Stomach (tissue), 9 donors: Measurements from ENCODE around the gene IQCB1. TPM values are rescaled to one million over a fixed set of nuclear protein-coding genes. Genes with fewer than 3 reads are reported as not detected.
"Not testable (repeated sequence)": the region's sequence is repeated elsewhere in the genome, so short reads cannot be mapped to it uniquely, and the experiment has no call there.

ENCODE experiments used
- DNase-seq, 2 donors: peaks; one replicate each; pipeline versions ENCODE4 v3.0.0 to v3.0.0-alpha.2; 2013 to 2019
- H3K27ac ChIP-seq, 5 donors: fragments of 200-600 bp in 4 of 5; sonication (generic) in 4 of 5; one replicate each; pipeline ENCODE4 v1.5.1; 2013 to 2019; ENCODE audit warnings: mild to moderate bottlenecking in 1 of 5, moderate library complexity in 1 of 5
- H3K27me3 ChIP-seq, 3 donors: fragments of 200-600 bp; sonication (generic); one replicate each; pipeline ENCODE4 v1.5.1; 2017 to 2019; ENCODE audit warnings: mixed run types in 1 of 3
- H3K36me3 ChIP-seq, 4 donors: fragments of 200-600 bp; sonication (generic); 1 replicate in 3 of 4; 2 replicates in 1 of 4; pipeline ENCODE4 v1.5.1; 2016 to 2019
- H3K4me1 ChIP-seq, 4 donors: fragments of 200-600 bp; sonication (generic); one replicate each; pipeline ENCODE4 v1.5.1; 2016 to 2019
- H3K4me3 ChIP-seq, 4 donors: fragments of 200-600 bp; sonication (generic) in 3 of 4; one replicate each; pipeline ENCODE4 v1.5.1; 2016 to 2019; ENCODE audit warnings: mild to moderate bottlenecking in 1 of 4
- H3K9me3 ChIP-seq, 4 donors: fragments of 200-600 bp; sonication (generic); one replicate each; pipeline ENCODE4 v1.5.1; 2016 to 2019
- EP300 ChIP-seq: sonication (generic); formaldehyde crosslinking; IDR thresholded peaks from one replicate; pipeline ENCODE4 v1.6.1; 2017; ENCODE audit warnings: antibody characterized with exemption
- POLR2A ChIP-seq, 4 donors: fragments of 450-650 bp; IDR thresholded peaks; one replicate each; pipeline ENCODE4 v1.6.1; 2016; ENCODE audit warnings: antibody characterized with exemption in 4 of 4, control low read depth in 2 of 4, mild to moderate bottlenecking in 1 of 4, moderate library complexity in 1 of 4
- POLR2AphosphoS5 ChIP-seq, 3 donors: sonication (generic); formaldehyde crosslinking; IDR thresholded peaks; one replicate each; pipeline ENCODE4 v1.6.1; 2016; ENCODE audit warnings: antibody characterized with exemption in 3 of 3
- WGBS, 5 donors: extraction: QIAGEN DNeasy Blood & Tissue Kit in 3 of 5; methylation state at CpG; one replicate each; pipeline versions ENCODE4 v1.1.5 to v1.1.7; 2013 to 2018; 5-methylcytosine and 5-hydroxymethylcytosine counted together
- intact Hi-C: fragments of 100-400 bp; cut with DNase I; formaldehyde crosslinking; loops from one replicate; pipeline ENCODE4 v1.15.1; 2023; ENCODE audit warnings: low total_unique reads
- polyA plus RNA-seq, 3 donors: library from polyadenylated mRNA; stranded (reverse); fragments of 200-250 nt; gene quantifications; one replicate each; pipeline ENCODE4 v1.2.3, GENCODE V29; 2013
- total RNA-seq, 5 donors: library from RNA; depleted of rRNA; stranded (reverse); fragments of >200 nt; gene quantifications; one replicate each; pipeline versions ENCODE4 v1.1.0 to v1.2.3, GENCODE V29; 2014 to 2016
- TF ChIP-seq, protein P1 (sequence below), 7 experiments: fragments of 450-650 bp in 4 of 7; fragments of 200-600 bp in 3 of 7; sonication (generic) in 3 of 7; IDR thresholded peaks; one replicate each; pipeline ENCODE4 v1.5.1; 2016 to 2019; ENCODE audit warnings: antibody characterized with exemption in 7 of 7, control low read depth in 2 of 7, mild to moderate bottlenecking in 1 of 7
- donor health status: healthy with polysubstance abuse.
- donor health status: Bipolar disorder and iron deficiency.
- donor health status: healthy.

IQCB1 gene
- total and polyA plus RNA-seq, 8 donors, result 1.8 to 40.6 (median 8.8) TPM

DNA sequence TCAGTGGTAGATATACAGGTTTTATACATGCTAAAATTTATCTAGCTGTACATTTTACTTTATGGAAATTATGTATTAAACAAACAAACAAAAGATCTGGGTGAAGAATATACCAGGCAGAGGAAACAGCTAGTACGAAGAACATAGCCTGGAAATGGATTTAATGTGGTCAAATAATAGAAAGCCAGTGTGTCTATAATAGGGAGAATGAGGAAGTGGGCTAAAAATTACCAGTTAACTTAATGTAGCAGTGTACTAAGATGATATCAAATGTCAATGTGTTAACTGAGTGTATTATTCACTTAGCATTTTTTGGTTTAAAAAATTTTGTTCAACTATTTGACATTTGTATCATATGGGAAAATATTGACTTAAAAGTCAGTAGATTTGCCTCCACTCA lies 36.6 kb upstream of the IQCB1 start:
- Histone ChIP-seq H3K9me3 (no peaks in the 10 kb centered on the region), H3K27ac (no peak overlapping the region), H3K36me3 (peaks cover 0 to 15% (median 3%) of the 10 kb centered on the region in 4 donors), H3K4me3 (no peak overlapping the region), H3K4me1 (no peaks in the 10 kb centered on the region), H3K27me3 (no peaks in the 10 kb centered on the region)
- TF ChIP-seq EP300, result no peak
- TF ChIP-seq POLR2A (IDR thresholded peaks at IDR 0.05), result no peak
- TF ChIP-seq POLR2AphosphoS5 (IDR thresholded peaks at IDR 0.05), result no peak
- TF ChIP-seq, protein P1, sequence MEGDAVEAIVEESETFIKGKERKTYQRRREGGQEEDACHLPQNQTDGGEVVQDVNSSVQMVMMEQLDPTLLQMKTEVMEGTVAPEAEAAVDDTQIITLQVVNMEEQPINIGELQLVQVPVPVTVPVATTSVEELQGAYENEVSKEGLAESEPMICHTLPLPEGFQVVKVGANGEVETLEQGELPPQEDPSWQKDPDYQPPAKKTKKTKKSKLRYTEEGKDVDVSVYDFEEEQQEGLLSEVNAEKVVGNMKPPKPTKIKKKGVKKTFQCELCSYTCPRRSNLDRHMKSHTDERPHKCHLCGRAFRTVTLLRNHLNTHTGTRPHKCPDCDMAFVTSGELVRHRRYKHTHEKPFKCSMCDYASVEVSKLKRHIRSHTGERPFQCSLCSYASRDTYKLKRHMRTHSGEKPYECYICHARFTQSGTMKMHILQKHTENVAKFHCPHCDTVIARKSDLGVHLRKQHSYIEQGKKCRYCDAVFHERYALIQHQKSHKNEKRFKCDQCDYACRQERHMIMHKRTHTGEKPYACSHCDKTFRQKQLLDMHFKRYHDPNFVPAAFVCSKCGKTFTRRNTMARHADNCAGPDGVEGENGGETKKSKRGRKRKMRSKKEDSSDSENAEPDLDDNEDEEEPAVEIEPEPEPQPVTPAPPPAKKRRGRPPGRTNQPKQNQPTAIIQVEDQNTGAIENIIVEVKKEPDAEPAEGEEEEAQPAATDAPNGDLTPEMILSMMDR (IDR thresholded peaks at IDR 0.05), result no peak
- DNase-seq, result no peak
- intact Hi-C loops, result no loop called here
- 64 to 83% (median 79%) methylated on average over 1 of the region's 1 CpG for WGBS, 5 donors

DNA sequence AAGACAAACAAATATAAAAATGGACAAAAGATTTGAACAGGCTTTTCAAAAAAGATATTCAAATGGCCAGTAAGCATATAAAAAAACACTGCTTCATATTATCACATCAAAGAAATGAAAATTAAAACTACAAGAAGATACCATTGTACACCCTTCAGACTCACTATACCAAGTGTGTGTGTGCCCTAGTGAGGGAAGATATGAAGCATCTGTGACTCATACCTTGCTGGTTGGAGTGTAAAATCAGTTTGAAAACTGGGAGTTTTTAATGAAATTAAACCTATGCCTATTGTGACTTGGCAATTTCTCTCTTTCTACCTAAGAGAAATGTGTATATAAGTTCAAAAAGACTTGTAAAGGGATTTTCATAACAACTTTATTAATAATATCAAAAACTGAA lies 35.9 kb upstream of the IQCB1 start:
- DNase-seq, result no peak
- H3K4me1 ChIP-seq, result no peaks in the 10 kb centered on the region
- H3K27ac ChIP-seq, result no peak overlapping the region
- no peaks in the 10 kb centered on the region for H3K27me3 ChIP-seq
- H3K9me3 ChIP-seq, result no peaks in the 10 kb centered on the region
- TF ChIP-seq POLR2AphosphoS5 (IDR thresholded peaks at IDR 0.05) (no peak), EP300 (no peak), POLR2A (IDR thresholded peaks at IDR 0.05) (no peak)
- TF ChIP-seq, protein P1 (IDR thresholded peaks at IDR 0.05), result no peak
- peaks cover 0 to 15% (median 5%) of the 10 kb centered on the region in 4 donors for H3K36me3 ChIP-seq
- intact Hi-C loops, result no loop called here
- no peak overlapping the region for H3K4me3 ChIP-seq

DNA sequence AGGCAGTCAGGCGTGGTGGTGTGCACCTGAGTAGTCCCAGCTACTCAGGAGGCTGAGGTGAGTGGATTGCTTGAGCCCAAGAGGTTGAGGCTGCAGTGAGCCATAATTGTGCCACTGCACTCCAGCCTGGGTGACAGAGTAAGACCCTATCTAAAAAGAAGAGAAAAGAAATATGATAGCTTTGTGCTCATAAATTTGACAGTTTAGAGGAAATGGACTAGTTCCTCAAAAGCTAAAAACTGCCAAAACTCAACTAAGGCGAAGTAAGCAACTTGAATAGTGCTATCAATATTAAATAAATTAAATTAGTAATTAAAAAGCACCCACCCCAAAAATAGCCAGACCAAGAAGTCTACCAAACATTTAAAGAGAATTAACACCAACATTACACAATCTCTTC lies 34.9 kb upstream of the IQCB1 start:
- H3K4me1 ChIP-seq, result no peaks in the 10 kb centered on the region
- TF ChIP-seq POLR2A (IDR thresholded peaks at IDR 0.05), result no peak
- TF ChIP-seq EP300, result no peak
- TF ChIP-seq, protein P1 (IDR thresholded peaks at IDR 0.05), result no peak
- no peak for TF ChIP-seq POLR2AphosphoS5 (IDR thresholded peaks at IDR 0.05)
- no peak for DNase-seq
- no peak overlapping the region for H3K27ac ChIP-seq
- intact Hi-C loops, result no loop called here
- H3K36me3 ChIP-seq, result peaks cover 0 to 15% (median 6%) of the 10 kb centered on the region in 4 donors
- no peaks in the 10 kb centered on the region for H3K9me3 ChIP-seq
- 86 to 96% (median 89%) methylated on average over 2 of the region's 2 CpGs for WGBS, 5 donors
- no peak overlapping the region for H3K4me3 ChIP-seq
- no peaks in the 10 kb centered on the region for H3K27me3 ChIP-seq

DNA sequence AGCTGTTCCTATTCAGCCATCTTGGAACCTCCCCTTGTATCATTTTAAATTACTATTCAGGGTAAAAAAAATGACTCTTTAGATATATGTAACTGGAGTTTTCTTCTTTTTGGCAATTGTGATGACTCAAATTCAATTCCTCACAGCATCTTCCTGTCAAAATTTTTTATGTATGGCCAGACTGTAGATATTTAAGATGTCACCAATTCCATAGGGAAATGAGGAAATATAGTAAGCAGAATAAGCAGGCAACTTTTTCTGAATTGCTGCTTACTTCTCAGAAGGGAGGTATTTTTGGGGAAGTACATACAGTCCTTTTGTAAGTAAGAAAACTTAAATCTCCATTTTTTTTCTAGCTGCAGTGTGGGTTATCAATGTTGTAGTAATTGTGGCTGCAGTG lies 28.9 kb upstream of the IQCB1 start:
- no peak for DNase-seq
- Histone ChIP-seq H3K27me3 (no peaks in the 10 kb centered on the region), H3K9me3 (peaks cover 0 to 8% (median 2%) of the 10 kb centered on the region in 4 donors), H3K4me1 (no peaks in the 10 kb centered on the region), H3K27ac (no peak overlapping the region), H3K36me3 (peaks cover 0 to 18% (median 8%) of the 10 kb centered on the region in 4 donors), H3K4me3 (no peak overlapping the region)
- intact Hi-C loops, result no loop called here
- TF ChIP-seq POLR2A (IDR thresholded peaks at IDR 0.05) (no peak), EP300 (no peak)

DNA sequence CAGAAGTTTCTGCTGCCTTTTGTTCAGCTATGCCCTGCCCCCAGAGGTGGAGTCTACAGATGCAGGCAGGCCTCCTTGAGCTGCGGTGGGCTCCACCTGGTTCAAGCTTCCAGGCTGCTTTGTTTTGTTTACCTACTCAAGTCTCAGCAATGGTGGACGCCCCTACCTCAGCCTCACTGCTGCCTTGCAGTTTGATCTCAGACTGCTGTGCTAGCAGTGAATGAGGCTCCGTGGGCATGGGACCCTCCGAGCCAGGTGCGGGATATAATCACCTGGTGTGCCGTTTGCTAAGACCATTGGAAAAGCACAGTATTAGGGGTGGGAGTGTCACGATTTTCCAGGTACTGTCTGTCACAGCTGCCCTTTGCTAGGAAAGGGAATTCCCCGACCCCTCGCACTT lies 28.4 kb upstream of the IQCB1 start:
- H3K27ac ChIP-seq, intact Hi-C loops, DNase-seq, H3K27me3 ChIP-seq, H3K4me1 ChIP-seq, H3K4me3 ChIP-seq, H3K9me3 ChIP-seq: not testable (repeated sequence)
- WGBS, 5 donors, result 95 to 97% (median 97%) methylated on average over 9 of the region's 9 CpGs
- H3K36me3 ChIP-seq, result peaks cover 0 to 18% (median 8%) of the 10 kb centered on the region in 4 donors

DNA sequence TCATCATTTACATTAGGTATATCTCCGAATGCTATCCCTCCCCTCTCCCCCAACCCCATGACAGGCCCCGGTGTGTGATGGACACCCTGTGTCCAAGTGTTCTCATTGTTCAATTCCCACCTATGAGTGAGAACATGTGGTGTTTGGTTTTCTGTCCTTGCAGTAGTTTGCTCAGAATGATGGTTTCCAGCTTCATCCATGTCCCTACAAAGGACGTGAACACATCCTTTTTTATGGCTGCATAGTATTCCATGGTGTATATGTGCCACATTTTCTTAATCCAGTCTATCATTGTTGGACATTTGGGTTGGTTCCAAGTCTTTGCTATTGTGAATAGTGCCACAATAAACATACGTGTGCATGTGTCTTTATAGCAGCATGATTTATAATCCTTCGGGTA lies 22.9 kb upstream of the IQCB1 start:
- H3K4me1 ChIP-seq, H3K4me3 ChIP-seq, H3K27me3 ChIP-seq, DNase-seq, H3K9me3 ChIP-seq, H3K27ac ChIP-seq, intact Hi-C loops: not testable (repeated sequence)
- peaks cover 0 to 16% (median 9%) of the 10 kb centered on the region in 4 donors for H3K36me3 ChIP-seq
- WGBS, 5 donors, result 74 to 99% (median 97%) methylated on average over 3 to 5 of the region's 5 CpGs
